Fibroblast of skin of right biceps (primary cell): ENCODE results near the gene GMDS.

Experiments used
- DNase-seq: peaks from one replicate; pipeline ENCODE4 v3.0.0-alpha.2; 2013

Gene GMDS

DNA sequence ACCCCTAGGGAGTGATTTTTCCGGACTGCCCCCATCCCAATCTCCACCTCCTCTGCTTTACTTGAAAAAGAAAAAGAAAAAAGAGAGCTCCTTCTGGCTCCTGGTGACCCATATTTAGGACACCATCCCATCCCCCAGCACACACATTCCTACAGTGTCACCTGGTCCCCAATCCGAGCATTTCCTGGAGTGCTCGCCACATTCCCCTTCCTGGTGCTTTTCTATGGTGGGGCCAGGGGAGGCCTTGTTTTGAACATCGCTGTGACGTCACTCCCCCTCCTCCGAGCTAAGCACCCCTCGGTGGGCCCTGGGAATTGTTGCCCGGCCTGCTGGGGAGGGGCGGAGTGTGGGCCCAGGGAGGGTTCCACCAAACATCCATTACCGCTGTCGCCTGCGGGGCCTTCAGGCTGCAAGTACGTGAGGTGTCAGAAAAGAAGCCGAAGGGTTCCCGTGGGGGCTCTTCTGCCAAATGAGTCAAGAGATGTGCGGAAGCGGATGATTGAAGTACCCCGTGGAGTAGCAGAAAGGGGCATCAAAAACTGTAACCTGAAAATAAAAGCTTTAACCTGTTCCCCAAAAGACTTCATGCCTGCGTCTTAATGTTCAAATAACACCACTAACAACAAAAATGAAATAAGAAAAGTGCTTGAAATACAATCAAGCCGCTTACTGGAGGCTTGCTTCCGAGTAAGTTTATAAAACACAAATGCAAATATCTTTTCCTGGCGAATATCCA is 638.5 kb downstream of the GMDS start:
- no peak for DNase-seq

GRCh38 chr6:1605893-1606779 is 639.3 kb downstream of the GMDS start:
- no peak for DNase-seq

DNA sequence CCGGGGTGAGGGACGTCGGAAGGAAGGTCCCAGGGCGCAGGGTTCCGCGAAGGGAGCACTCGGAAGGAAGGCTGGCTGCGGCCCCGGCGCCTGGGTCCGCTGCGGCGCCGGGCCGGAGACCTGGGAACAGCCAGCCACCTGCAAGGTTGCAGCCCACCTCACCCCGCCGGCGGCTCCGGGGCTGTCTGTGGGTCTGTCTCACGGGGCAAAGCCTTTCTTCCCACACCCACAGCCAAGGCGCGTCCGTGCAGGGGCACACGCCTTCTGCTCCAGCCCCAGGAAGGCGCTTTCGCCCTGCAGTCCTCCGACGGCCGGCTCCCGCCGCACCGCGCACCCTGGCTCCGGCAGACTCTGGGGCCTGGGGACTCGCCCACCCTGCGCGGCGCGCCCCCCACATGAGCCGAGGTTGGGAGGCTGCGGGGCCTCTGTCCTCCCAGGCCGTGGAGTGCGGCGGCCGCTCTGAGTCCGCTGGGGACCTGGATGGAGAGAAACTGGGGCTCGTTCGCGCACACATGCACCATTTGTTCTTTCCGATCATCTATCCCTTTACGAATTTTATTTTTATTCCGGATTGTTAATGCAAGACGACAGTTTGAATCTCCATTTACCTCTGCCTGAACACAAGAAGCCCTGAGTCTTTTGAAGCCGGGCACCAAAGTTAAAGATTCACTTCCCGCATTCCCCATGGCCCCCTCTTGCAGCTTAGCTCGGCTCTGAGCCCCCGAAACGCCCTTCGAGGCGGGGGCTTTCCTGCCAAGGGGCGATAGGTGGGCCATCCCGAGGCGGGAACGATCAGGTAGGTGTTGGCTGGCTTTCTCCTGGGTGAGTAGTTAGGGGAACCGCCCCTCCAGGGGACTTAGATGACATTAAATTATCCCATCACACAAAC is 640.2 kb downstream of the GMDS start:
- no peak for DNase-seq

GRCh38 chr6:1604158-1605003 is 641.0 kb downstream of the GMDS start:
- peak; percentile 54 for DNase-seq

DNA sequence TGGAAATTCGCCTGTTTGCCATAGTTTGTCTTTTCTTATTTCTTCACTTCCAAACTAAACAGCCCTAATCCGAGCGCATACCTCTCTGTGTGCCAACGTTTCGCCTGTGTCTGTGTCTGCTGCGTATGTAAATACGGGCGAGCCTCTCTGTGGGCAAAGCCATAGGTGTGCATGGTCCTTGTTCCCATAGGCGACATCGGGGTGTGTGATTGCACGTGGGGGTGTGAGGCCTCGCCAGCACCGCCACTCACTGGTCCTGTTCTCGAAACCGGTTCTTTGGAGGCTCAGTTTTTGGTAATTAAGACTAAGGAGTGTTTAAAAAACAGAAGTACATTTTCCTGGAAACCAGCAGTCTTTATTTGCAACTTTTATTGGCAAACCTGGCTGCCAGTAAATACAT is 641.7 kb downstream of the GMDS start:
- DNase-seq = no peak

DNA sequence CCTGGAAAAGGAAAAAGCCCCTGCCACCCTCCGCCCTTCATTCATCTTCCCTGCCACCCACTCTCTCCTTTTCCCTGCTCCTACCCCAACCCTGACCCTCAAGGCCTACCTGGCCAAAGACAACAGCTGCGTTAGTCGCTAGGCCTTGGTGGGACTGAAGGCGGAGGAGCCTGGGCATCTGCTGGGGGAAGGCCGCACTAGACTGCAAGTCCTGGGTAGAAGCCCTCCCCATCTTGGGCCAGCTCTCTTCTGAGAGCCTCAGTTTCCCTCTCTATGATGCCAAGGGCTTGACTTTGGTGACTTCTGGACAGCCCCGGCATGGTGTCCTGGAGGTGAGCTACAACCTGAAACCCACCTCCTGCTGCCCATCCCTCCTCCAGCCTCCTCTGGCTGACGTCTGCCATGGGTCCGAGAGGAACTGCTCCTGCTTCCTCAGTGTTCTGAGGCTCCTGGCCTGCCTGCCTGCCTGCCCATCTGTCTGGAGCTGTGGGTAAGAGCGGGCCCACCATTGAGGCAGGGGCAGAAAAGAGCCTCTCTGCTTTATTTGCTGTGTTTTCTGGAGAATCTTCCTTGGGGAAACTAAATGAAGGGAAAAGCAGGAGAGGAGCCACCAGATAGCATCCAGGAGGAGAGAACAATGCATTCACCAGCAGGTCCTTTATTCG is 643.2 kb downstream of the GMDS start:
- no peak for DNase-seq

DNA sequence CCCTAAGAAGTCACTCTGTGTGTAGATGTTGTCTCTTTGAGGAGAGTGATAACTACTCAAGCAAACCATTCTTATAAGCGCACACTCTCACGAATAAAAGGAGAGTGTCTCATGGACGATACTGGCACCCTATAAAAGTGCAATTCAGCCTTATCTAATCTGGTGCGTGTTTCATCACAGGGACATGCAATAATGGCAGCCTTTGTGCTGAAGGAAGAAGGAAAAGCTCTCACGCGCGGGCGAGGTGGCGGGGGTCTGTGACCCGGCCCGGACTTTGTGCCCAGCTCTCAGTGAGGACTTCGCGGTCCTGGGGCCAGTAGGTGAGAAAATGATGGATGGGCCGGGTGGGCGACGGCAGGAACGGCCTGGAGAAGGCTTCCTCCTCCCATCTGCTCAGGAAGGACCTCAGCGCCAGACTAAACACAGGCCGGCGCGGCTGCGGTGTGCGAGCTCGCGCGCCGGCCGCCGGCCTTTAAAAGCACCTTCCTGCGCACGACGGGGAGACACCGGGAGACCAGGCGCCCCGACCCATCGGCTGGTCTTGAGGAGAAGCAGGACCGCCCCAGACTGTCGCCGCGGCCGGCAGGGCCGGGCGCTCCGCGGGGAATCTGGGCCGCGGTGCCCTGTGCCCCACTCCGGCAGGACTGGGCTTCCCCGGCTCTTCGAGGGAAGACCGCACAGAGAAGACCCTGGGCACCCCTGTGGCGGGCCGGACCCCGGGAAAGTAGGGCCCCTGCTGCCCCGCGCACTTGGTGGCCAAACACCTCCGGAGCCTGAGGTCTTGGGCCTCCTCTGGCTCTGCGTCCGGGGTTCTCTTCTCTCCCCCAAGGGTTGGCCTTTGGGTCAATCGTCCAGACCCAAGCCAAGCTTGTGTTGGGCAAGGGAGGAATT is 644.0 kb downstream of the GMDS start:
- DNase-seq = no peak

DNA sequence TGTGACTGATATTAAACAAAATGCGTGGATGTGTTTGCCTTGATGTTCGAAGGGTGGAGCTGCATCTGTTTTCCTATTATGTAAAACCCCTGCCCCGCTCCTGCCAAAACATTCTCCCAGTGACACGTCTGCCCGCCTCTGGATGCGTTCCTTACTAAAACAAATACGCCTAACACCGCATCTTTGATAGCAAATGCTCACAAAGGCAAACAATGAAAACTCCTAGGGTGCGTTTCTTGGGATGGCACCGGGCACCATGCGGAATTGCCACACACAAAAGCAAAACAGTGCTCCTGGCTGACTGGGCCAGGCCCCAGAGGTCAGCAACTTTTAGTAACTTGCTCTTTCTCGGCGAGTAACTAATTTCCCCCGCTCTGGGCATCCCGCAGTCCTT is 644.6 kb downstream of the GMDS start:
- DNase-seq = no peak

DNA sequence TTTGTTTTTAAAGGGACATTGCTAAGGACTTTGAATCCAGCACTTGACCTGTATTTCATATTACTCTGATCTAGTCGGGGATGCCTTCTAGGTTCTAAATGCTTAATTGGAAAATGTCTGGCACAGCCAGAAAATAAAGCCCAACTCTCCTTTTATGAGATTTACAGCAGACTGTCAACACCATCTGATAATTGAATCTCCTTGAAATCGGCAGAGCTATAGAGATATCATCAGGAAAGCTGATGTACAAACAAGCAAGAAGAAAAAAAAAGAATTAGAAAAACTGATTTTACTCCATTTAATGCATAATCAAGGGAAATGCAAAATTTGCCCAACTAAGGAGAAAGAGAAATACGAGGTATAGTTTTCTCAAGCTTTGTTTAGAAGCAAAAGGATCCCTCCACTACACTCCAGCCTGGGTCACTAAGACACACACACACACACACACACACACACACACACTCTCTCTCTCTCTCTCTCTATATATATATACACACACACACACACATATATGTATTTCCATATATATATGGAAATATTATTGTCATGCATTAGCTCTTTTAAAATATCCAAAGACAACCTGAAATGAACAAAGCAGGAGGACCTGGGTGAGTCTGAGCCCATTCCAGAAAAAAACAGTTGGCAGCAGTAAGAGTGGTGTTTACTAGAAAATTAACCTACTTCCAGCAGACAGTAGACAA is 645.2 kb downstream of the GMDS start:
- DNase-seq = no peak

GRCh38 chr6:1599469-1599868 is 645.9 kb downstream of the GMDS start:
- no peak for DNase-seq

- no peak for DNase-seq
These were observed 646.5 kb downstream of the GMDS start for GRCh38 chr6:1598886-1599285.

- no peak for DNase-seq
These were observed 647.0 kb downstream of the GMDS start for GRCh38 chr6:1598433-1598832.

GRCh38 chr6:1597924-1598323 is 647.5 kb downstream of the GMDS start:
- peak; percentile 39 for DNase-seq

GRCh38 chr6:1597121-1597744 is 648.2 kb downstream of the GMDS start:
- no peak for DNase-seq

DNA sequence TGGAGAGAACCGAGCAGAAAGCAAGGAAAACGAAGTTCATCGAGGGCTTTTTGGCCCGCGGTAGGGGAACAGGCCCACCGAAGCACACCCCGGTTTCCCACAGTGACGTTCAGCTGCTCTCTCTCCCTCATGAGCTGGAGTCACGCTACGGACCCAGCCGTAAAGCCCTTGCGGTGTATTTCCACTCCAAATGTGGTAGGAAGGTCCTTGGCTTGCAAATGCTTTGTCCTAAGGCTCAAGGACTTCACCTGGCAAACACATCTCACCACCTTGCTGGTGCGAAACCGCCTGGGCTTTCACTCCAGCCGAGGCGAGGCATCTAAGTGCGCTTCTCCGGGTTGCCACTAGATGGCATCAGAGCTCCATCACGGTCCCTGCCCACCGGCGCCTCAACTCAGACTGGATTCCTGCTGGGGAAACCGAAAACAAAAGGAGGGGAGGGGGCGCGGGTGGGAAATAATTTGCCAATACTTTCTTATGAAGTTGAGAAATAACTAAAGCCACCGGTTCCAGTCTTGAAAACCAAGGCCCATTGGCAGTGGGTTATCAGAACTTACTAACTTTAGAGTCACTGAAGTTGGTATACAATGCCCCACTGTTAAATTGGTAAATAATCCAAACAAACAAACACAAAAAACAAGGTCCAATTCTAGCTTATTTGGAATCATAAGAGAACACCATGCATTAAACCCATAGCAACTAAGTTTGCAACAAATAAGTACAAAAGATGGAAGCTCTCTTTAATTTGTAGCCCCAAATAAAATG is 649.1 kb downstream of the GMDS start:
- no peak for DNase-seq

- DNase-seq = no peak
These were observed 649.9 kb downstream of the GMDS start for GRCh38 chr6:1595271-1596087.

- DNase-seq = no peak
These were observed 650.8 kb downstream of the GMDS start for GRCh38 chr6:1594445-1595200.
